GM12801 (cell line): ENCODE measurements around the gene ADSL.

ENCODE experiments used
- CTCF ChIP-seq: IDR thresholded peaks from one replicate; pipeline ENCODE4 v1.5.1; 2011; ENCODE audit warnings: control low read depth; ENCODE audit not compliant: insufficient read length; ENCODE audit errors: extremely low read depth

Gene ADSL

GRCh38 chr22:40434745-40435144 is 88.4 kb downstream of the ADSL start:
- TF ChIP-seq CTCF = no peak

GRCh38 chr22:40436505-40437431 is 90.5 kb downstream of the ADSL start:
- TF ChIP-seq CTCF = no peak
